Ectodermal cell (in vitro differentiated cells): ENCODE measurements around the gene GALNT17.

Source experiments
- H3K27ac ChIP-seq: 2 replicates; pipeline ENCODE4 v1.7.0; 2013; ENCODE audit warnings: mild to moderate bottlenecking, low read depth, low read length; ENCODE audit not compliant: insufficient read depth, poor library complexity, severe bottlenecking
- H3K27me3 ChIP-seq: 2 replicates; pipeline ENCODE4 v1.7.0; 2013; ENCODE audit warnings: mild to moderate bottlenecking, low read length; ENCODE audit not compliant: insufficient read depth, control insufficient read depth, poor library complexity, severe bottlenecking
- H3K36me3 ChIP-seq: one replicate; pipeline ENCODE4 v1.7.0; 2013; ENCODE audit warnings: low read length; ENCODE audit not compliant: control insufficient read depth, insufficient read depth
- H3K4me1 ChIP-seq: one replicate; pipeline ENCODE4 v1.7.0; 2013; ENCODE audit warnings: low read length; ENCODE audit not compliant: control insufficient read depth, insufficient read depth
- H3K4me3 ChIP-seq: 2 replicates; pipeline ENCODE4 v1.7.0; 2013; ENCODE audit warnings: low read depth, low read length, control low read depth; ENCODE audit not compliant: insufficient read depth
- H3K9me3 ChIP-seq: 2 replicates; pipeline ENCODE4 v1.7.0; 2013; ENCODE audit warnings: mild to moderate bottlenecking, low read length, moderate library complexity; ENCODE audit not compliant: control insufficient read depth
- WGBS, 2 experiments: methylation state at CpG; one replicate each; pipeline ENCODE4 v1.1.7; 2013; ENCODE audit warnings: missing lambda C conversion rate in 2 of 2; 5-methylcytosine and 5-hydroxymethylcytosine counted together

The GALNT17 gene

DNA sequence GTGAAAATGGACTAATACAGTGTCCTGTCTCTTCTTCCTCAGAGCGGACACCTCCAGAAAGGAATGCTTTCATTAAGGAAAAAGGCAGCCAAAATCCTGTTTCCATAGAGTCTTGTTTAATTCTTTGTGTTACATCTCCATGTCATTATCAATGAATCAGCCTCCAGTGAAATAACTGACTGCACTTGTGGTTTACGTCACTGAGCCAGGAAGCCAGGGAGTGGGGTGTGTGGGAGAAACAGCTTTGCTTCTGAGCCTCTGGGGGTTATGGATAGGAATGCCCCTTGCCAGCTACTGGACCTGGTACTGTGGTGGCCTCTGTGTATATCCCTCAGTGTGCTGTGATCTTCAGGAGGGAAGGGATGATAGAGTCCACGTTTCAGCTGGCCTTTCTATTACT lies 416.8 kb downstream of the GALNT17 start:
- H3K27ac ChIP-seq = no peak overlapping the region

DNA sequence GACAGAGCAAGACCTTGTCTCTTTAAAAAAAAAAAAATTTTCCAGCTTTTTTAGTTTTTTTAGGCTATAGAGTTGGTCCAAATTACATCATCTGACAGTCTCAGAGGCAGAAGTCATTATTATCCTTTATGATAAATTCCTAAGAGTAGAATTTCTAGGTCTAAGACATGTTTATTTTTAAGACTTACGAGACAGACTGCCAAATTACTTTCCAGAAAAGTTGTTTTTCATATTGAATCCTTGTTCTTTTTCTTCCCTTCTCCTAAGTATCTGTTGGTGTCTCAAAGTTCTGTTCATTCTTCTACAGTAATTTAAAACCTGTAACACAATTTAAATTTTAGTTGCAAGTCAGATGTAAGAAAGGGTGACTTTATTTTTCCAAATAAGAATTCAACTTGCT lies 421.4 kb downstream of the GALNT17 start:
- Histone ChIP-seq H3K4me1 (no peaks in the 10 kb centered on the region), H3K4me3 (no peak overlapping the region), H3K9me3 (no peaks in the 10 kb centered on the region), H3K27ac (no peak overlapping the region), H3K27me3 (no peaks in the 10 kb centered on the region), H3K36me3 (peaks cover 3% of the 10 kb centered on the region)
- WGBS, 2 experiments = 55% methylated on average over 1 of the region's 1 CpG; no CpG with 5 or more reads in 1 of the 2 experiments

More for the DNA sequence above, 416.8 kb downstream of the GALNT17 start:
- Histone ChIP-seq H3K4me1 (no peaks in the 10 kb centered on the region), H3K9me3 (no peaks in the 10 kb centered on the region), H3K4me3 (no peak overlapping the region), H3K36me3 (peaks cover 3% of the 10 kb centered on the region), H3K27me3 (no peaks in the 10 kb centered on the region)
- 94 to 97% methylated on average over 3 of the region's 3 CpGs for WGBS, 2 experiments

DNA sequence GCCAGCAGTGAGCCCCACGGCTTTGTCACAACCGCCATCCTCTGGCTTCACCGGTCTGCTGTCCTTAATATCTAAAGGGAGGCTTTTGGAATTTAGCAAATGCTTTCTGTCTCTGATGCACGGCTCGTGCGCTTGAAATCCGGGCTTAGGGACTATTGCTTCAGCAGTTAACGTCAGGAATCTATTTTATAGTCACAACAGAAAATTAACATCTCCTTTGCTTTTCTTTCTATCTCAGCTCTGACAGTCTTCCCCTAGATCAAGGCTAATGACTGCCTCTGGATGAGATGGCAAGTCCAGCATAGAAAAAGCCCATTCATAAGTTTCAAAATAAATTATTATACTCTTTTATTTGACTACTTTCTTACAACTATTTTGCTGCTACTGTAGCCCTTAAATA lies 423.8 kb downstream of the GALNT17 start:
- no peak overlapping the region for H3K27ac ChIP-seq
- 92 to 97% methylated on average over 8 of the region's 8 CpGs for WGBS, 2 experiments
- no peaks in the 10 kb centered on the region for H3K9me3 ChIP-seq
- peaks cover 9% of the 10 kb centered on the region for H3K4me1 ChIP-seq
- H3K27me3 ChIP-seq = no peaks in the 10 kb centered on the region
- no peaks in the 10 kb centered on the region for H3K36me3 ChIP-seq
- H3K4me3 ChIP-seq = no peak overlapping the region

DNA sequence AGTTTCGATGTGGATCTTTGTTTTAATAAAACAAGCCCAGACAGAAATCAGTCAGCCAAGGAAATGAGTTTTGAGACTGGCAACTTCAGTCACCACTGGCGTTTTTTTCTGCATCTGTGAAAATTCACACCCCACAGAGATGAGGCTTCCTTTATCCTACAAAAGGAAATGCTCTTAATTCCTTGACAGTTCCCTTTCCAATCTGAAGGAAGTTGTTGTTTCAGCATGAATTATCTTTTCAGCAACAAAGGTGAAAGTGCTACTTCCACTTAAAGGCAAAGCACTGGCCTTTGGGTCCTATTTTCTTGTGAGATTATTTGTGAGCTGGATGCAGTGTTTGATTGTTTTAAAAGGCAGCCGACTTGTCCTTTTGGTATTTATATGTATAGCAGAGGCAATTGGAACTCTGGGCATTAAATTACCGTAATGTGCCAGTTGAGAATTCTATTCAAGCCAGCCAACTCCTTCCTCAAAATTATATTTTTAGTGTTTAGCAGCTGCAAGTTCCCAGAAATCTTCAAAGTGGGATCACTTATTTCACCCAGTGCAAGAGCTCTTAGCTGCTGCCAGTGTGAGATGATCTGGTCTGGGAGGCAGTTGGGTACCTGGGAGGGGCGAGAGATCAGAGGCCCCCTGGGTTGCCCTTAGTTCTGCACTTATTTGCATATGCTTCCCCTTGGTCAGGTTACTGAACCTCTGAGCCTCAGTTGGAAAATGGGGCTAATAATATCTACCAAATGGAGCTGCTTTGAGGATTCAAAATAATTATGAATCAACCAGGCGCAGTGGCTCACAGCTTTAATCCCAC lies 427.1 kb downstream of the GALNT17 start:
- Histone ChIP-seq H3K36me3 (no peaks in the 10 kb centered on the region), H3K27me3 (no peaks in the 10 kb centered on the region), H3K4me1 (peaks cover 9% of the 10 kb centered on the region), H3K27ac (peak overlapping the region; percentile 3), H3K4me3 (no peak overlapping the region), H3K9me3 (no peaks in the 10 kb centered on the region)
- 61% methylated on average over 6 of the region's 6 CpGs for WGBS, 2 experiments

DNA sequence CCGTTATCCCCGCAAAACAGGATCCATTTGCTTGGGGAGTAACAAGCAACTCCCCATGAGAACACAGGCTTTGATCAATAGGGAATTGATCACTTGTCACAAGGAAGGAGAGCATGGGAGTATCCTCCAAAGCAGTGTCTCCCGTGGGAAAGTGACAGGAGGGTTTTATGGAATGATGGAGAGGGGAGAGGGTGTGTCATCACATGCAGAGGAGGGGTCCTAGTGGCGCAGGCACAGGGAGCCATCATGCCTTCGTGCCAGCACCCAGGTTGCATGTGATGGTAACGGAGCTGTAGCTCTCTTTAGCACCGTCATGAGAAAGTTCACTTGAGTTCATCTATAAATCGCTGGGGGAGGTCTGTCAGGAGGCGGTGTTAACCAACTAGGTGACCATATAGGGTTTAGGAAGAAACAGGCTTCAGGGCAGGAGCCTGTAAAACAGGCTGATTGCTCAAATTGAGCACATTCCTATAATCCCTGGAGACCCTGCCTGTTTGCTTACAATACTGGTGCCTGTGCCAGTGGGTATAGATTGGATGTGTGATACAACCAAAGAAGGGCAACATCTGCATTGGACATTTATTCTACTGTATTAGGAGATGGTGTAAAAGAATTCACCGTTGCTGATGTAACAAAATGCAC lies 428.5 kb downstream of the GALNT17 start:
- Histone ChIP-seq H3K9me3 (no peaks in the 10 kb centered on the region), H3K36me3 (no peaks in the 10 kb centered on the region), H3K4me3 (no peak overlapping the region), H3K27me3 (no peaks in the 10 kb centered on the region), H3K27ac (no peak overlapping the region), H3K4me1 (peaks cover 9% of the 10 kb centered on the region)
- WGBS, 2 experiments = 91 to 92% methylated on average over 10 of the region's 10 CpGs

DNA sequence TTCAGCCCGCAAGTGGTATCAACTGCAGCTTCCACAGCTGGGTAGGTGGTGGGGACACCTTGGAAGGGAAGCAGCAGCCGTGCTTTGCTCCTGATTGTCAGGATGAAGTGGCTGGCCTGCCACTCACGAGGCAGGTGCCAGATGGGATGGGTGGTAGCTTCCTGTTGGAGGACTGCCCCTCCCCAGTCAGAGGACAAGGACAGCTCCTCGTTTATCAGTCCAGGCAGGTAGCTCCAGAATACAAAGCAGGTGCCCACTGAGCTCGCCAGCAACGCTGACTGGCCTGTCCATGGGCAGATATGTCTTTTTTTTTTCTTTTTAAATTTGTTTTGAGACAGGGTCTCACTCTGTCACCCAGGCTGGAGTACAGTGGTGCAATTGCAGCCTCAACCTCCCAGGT lies 431.3 kb downstream of the GALNT17 start:
- H3K27me3 ChIP-seq = no peaks in the 10 kb centered on the region
- H3K4me1 ChIP-seq = peaks cover 9% of the 10 kb centered on the region
- no peaks in the 10 kb centered on the region for H3K36me3 ChIP-seq
- no peak overlapping the region for H3K4me3 ChIP-seq
- WGBS, 2 experiments = 89 to 90% methylated on average over 6 of the region's 6 CpGs
- no peaks in the 10 kb centered on the region for H3K9me3 ChIP-seq
- H3K27ac ChIP-seq = no peak overlapping the region

DNA sequence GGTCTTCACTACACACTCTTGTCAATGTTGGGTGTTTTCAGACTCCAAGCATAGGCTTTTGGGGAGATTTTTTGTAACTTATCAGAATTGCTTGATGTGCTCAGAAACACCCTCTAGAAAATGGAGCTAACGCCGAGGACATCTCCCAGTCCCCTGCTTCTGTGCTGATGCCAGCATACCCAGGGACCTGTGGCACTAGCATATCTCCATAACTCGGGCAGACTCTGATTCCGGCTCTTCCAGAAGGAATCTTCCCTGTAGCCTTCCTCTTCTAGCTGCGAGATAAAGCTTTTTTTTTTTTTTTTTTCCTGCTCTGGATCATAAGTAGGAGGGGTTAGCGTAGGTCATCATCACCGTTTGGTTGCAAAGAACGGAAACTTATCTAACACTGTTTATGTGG lies 434.4 kb downstream of the GALNT17 start:
- Histone ChIP-seq H3K9me3 (no peaks in the 10 kb centered on the region), H3K4me1 (no peaks in the 10 kb centered on the region), H3K4me3 (no peak overlapping the region), H3K27me3 (no peaks in the 10 kb centered on the region), H3K27ac (no peak overlapping the region), H3K36me3 (no peaks in the 10 kb centered on the region)
- WGBS, 2 experiments = 88 to 94% methylated on average over 8 of the region's 8 CpGs

DNA sequence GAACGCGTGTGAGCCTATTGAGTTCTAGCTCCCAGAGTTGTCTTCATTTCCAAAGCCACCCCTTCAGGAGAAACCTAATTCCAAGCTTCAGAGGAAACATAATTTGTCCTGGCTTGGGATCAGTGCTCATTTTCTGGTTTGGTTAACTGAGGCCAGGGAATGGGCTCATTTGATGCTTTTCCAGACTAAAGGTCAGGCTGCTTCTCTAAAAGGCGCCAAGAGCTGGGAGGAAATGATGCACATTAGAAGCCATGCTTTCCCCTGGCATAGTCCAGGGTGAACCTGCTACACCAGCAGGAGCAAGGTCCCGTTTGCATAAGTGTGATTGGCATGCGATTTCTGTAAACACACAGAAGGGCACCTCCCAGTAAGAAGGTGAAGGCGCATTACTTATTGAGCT lies 435.0 kb downstream of the GALNT17 start:
- no peak overlapping the region for H3K27ac ChIP-seq
- 78 to 80% methylated on average over 6 of the region's 6 CpGs for WGBS, 2 experiments
- H3K4me1 ChIP-seq = no peaks in the 10 kb centered on the region
- H3K4me3 ChIP-seq = no peak overlapping the region
- no peaks in the 10 kb centered on the region for H3K27me3 ChIP-seq
- no peaks in the 10 kb centered on the region for H3K36me3 ChIP-seq
- H3K9me3 ChIP-seq = no peaks in the 10 kb centered on the region

DNA sequence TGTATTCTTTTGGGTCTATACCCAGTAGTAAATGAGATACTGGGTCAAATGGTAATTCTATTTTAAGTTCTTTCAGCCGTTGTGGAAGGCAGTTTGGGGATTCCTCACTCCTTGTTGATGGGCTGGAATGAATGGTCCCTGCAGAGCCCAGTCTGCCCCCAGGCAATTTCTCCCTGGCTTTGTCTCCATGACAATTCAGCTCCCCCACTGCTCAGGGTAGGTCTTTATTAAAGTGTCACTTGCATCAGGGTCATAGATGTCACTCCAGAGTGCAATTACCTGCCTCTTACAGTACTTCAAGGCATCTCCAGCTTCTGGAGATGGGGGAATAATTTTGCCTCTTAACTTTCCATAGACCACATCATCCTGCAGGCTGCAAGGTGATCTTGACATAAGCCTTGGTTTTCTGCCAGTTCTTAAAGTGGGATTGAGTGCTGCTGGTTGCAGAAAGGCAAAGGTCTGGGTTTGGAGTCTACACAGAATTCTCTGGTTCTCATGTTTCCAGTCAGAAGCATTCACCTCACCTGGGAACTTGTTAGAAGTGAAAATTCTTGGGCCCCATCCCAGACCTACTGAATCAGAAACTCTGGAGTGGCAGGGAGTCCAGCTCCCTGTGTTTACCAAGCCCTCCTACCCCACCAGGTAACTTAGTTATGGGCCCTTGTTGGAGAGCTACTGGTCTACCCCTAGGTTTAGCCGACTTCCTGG lies 442.4 kb downstream of the GALNT17 start:
- H3K27me3 ChIP-seq = no peaks in the 10 kb centered on the region
- no peaks in the 10 kb centered on the region for H3K9me3 ChIP-seq
- peaks cover 11% of the 10 kb centered on the region for H3K4me1 ChIP-seq
- 50 to 54% methylated on average over 2 of the region's 2 CpGs for WGBS, 2 experiments
- no peak overlapping the region for H3K27ac ChIP-seq
- H3K4me3 ChIP-seq = no peak overlapping the region
- H3K36me3 ChIP-seq = no peaks in the 10 kb centered on the region

DNA sequence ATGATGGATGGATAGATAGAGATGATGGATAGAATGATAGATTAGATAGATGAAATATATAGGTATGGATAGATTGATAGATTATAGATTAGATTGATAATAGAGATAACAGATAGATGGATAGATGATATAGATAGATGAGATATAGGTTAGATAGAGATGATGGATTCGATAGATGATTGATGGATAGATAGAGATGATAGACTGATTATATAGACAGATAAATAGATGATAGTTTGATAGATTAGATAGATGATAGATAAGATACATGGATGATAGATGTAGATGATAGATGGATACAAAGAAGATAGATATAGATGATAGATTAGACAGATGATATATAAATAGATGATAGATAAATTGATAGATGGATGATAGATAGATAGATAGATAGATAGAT lies 448.1 kb downstream of the GALNT17 start:
- H3K27me3 ChIP-seq = no peaks in the 10 kb centered on the region
- no peak overlapping the region for H3K27ac ChIP-seq
- H3K9me3 ChIP-seq = no peaks in the 10 kb centered on the region
- 94 to 97% methylated on average over 1 of the region's 1 CpG for WGBS, 2 experiments
- no peaks in the 10 kb centered on the region for H3K4me1 ChIP-seq
- no peak overlapping the region for H3K4me3 ChIP-seq
- peaks cover 4% of the 10 kb centered on the region for H3K36me3 ChIP-seq
